ENCODE measurements around the gene SLC44A1.

- no peak for TF ChIP-seq ZNF274 (IDR thresholded peaks at IDR 0.05; ENCODE audit: low read depth, low read length)
- TF ChIP-seq YY1 (IDR thresholded peaks at IDR 0.05; ENCODE audit: insufficient read depth, insufficient read length), result no peak
- no peak for TF ChIP-seq SUZ12 (IDR thresholded peaks at IDR 0.05; ENCODE audit: extremely low read depth, insufficient read depth, insufficient read length)
Measured at GRCh38 chr9:105238302-105238701, 6.1 kb upstream of the SLC44A1 start.
